RWPE1 (cell line): ENCODE data around the gene CTBP2.

Source experiments
- CTCF ChIA-PET: fragments of 350-600 bp; sonication (Branson Sonifier 250); formaldehyde crosslinking; extraction: SDS; loops from one replicate; lab custom pipeline; 2021; lab: Yijun Ruan, JAX
- POLR2A ChIA-PET: fragments of 400-600 bp; formaldehyde crosslinking; extraction: SDS; loops from one replicate; lab custom pipeline; 2020; ENCODE audit warnings: antibody characterized with exemption; ENCODE audit not compliant: low non-redundant PET; lab: Yijun Ruan, JAX
- DNase-seq: peaks from one replicate; pipeline ENCODE4 v3.0.0; 2012; ENCODE audit warnings: low spot score
- H3K27ac ChIP-seq: fragments of 450-650 bp; 2 replicates; pipeline ENCODE4 v1.5.1; 2017
- CTCF ChIP-seq: fragments of 450-650 bp; conservative IDR thresholded peaks from 2 replicates; pipeline ENCODE4 v1.5.1; 2017; ENCODE audit warnings: low read depth, mild to moderate bottlenecking

CTBP2 gene

GRCh38 chr10:125001313-125002046 lies 158.9 kb downstream of the CTBP2 start:
- H3K27ac ChIP-seq = peak overlapping the region; percentile 80
- ChIA-PET CTCF (interaction anchor here (0.5 to 1.0 kb wide), 3 partner anchors 171 to 1925 kb away, joined by 3 to 4 read pairs (median 3); no protein-coding TSS in a partner anchor), POLR2A (no interaction called here)
- no peak for TF ChIP-seq CTCF
- DNase-seq = peak; percentile 36

- DNase-seq = no peak
- no peak for TF ChIP-seq CTCF
- POLR2A ChIA-PET = no interaction called here
- CTCF ChIA-PET = interaction anchor here (0.5 kb wide), 1 partner anchor 1926 kb away, joined by 3 read pairs; no protein-coding TSS in a partner anchor
- peak overlapping the region; percentile 80 for H3K27ac ChIP-seq
These were observed 159.7 kb downstream of the CTBP2 start for GRCh38 chr10:125000366-125001312.

GRCh38 chr10:124999433-125000365 lies 160.7 kb downstream of the CTBP2 start:
- CTCF ChIA-PET = no interaction called here
- H3K27ac ChIP-seq = peak overlapping the region; percentile 80
- TF ChIP-seq CTCF = no peak
- DNase-seq = no peak
- POLR2A ChIA-PET = no interaction called here

- POLR2A ChIA-PET = no interaction called here
- no peak for DNase-seq
- TF ChIP-seq CTCF = no peak
- CTCF ChIA-PET = interaction anchor here (0.5 to 0.7 kb wide), 3 partner anchors 14 to 331 kb away, joined by 3 read pairs; no protein-coding TSS in a partner anchor
- peak overlapping the region; percentile 80 for H3K27ac ChIP-seq
These were observed 161.6 kb downstream of the CTBP2 start for GRCh38 chr10:124998624-124999291.

- ChIA-PET POLR2A (no interaction called here), CTCF (interaction anchor here (0.7 kb wide), 2 partner anchors 15 to 332 kb away, joined by 3 read pairs; no protein-coding TSS in a partner anchor)
- TF ChIP-seq CTCF = no peak
- H3K27ac ChIP-seq = peak overlapping the region; percentile 80
- DNase-seq = no peak
These were observed 162.4 kb downstream of the CTBP2 start for GRCh38 chr10:124997771-124998623.
